HUDEP-2 (cell line): ENCODE data around the gene DIP2C.

Experiments used
- DNase-seq, 76 experiments: peaks; one replicate each; lab custom pipeline; 2025; ENCODE audit not compliant: unreplicated experiment in 76 of 76; lab: John Stamatoyannopoulos, UW

The DIP2C gene

DNA sequence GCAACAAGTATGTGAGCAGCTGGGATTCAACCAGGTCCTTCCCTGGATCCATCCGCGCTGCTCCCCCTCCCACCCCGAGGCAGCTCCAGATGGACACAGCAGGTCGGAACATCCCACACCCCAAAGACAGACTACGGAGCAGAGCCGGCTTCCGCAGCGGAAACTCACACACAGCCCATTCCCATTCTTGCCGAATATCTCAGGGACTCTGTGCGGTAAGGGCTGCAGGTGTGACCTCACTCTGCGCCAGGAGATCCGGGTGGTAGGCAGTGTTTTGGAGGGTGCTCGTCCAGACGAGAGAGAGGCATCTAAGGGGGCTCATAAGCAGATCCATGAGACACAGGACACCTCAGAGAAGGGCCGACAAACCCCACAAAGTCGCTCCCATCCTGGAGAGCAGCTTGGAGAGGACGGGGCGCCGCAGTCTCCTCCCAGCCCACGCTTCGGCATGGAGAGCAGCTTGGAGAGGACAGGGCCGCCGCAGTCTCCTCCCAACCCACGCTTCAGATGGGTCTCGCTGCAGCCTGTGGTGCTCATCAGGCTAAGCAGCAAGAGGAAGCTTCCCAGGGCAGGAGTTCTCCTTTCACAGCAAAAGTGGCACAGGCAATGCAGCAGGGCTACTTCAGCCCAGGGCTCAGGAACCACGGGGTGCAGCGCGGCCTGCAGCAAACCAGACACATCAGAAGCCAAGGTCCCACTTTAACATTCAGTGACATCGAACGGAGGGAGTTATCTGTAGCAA lies 179.9 kb downstream of the DIP2C start:
- no peak for DNase-seq

DNA sequence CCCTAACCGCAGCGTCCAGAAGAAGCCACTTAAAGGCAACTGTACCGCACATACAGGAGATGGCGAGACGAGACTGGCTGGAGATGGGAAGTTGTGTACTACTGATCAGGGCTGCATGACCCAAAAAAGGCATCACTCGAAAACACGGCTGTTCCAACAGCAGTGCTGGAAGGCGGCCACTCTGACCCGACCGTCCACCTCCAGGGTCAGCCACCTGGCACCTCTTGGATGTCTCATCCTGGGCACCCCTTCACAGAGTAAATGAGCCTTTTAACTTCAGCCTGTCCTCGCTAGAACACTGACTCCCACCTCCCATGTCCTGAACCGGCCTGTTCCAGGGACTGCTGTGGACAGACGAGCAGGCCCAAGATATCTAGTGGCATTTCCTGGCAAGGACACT lies 180.7 kb downstream of the DIP2C start:
- DNase-seq, result no peak

GRCh38 chr10:507908-508444 lies 181.5 kb downstream of the DIP2C start:
- no peak for DNase-seq

DNA sequence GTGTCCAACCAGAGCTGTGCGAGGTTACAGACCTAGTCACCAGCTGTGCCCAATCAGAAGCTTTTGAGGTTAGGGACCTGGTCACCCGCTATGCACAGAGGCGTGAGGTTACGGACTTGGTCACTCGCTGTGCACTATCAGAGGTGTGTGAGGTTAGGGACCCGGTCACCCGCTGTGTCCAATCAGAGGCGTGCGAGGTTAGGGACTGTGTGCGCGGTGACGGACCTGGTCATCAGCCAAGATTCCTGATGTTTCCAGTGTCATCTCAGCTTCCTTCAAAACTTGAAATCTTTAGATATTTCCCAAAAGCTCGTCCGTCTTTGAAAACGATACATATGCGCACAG lies 182.1 kb downstream of the DIP2C start:
- no peak for DNase-seq

DNA sequence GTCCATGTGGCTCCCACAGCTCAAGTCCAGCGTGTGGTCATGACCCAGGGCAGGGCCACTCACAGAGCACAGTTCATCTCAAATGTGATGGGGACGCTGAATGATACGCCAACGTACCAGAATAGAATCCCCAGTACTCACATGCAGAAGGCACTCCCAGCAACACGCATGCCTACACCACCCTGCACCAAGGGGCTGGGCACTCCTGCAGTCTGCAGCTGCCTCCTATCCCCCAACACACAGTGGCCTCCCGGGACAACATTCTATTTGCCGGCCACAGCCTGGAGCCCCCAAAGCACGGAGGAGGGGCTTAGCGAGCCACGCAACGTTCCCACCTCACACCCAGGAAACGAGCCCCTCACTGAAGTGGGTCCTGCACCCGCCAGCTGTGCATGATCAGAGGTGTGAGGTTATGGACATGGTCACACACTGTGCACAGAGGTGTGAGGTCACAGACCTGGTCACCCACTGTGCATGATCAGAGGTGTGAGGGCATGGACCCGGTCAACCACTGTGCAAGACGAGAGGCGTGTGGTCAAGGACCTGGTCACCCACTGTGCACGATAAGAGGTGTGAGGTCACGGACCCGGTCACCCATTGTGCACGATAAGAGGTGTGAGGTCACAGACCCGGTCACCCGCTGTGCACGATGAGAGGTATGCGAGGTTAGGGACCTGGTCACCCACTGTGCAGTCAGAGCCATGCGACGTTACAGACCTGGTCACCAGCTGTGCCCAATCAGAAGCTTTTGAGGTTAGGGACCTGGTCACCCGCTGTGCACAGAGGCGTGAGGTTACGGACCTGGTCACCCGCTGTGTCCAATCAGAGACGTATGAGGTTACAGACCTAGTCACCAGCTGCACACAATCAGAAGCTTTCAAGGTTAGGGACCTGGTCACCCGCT lies 182.8 kb downstream of the DIP2C start:
- DNase-seq, result no peak

DNA sequence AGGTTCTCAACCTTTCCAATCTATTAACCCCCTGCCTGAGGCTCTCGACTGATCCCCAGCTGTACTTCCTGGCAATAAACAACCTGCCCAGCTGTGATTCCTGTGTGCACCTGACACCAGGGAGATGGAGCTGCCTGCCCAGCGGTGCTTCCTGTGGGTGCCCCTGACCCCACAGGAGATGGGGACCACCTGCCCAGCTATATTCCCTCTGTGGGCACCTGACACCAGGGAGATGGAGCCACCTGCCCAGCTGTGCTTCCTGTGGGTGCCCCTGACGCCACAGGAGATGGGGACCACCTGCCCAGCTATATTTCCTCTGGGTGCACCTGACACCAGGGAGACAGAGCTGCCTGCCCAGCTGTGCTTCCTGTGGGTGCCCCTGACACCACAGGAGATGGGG lies 184.0 kb downstream of the DIP2C start:
- DNase-seq, result no peak

- no peak for DNase-seq
These were observed 184.7 kb downstream of the DIP2C start for GRCh38 chr10:504806-505205.

GRCh38 chr10:504121-504611 lies 185.3 kb downstream of the DIP2C start:
- DNase-seq, result no peak

- DNase-seq, result no peak
These were observed 187.9 kb downstream of the DIP2C start for GRCh38 chr10:501596-501995.

DNA sequence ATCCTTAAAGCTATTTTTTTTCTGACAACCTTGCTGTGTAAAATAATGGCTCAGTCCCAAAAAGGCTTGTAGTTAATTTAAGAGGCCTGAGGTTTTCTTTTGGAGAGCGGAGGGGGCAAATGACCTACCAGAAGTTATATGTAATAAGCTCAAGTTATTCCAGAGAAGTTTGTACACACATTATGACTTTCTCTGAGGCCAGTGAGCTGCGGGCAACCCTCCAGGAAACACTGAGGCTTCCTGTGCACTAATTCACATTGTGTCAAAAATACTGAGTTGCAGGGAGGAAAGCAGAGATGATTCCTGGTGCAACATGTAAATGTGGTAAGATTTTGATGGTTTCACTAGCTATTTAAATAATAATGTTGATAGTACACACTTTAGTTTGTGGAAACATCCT lies 188.6 kb downstream of the DIP2C start:
- no peak for DNase-seq

DNA sequence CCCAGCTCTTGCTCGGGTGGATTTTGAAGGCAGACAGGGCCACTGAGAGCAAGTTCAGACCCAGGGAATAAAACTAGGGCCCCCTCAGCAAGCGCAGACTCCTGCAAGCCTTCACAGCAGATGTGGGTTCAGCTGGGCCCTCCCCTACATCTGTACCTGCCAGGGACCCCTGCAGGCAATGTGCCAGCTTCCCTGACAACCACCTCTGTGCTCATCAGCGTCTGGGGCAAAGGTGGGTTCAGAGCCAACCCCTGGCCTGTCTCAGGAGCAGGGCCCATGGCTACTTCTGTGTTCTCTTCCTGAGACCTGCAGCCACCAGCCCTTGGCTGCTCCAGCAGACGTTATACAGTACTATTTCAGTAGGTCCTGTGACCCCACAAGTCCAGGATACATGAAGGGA lies 189.5 kb downstream of the DIP2C start:
- no peak for DNase-seq

- DNase-seq, result no peak
These were observed 190.6 kb downstream of the DIP2C start for GRCh38 chr10:498760-499435.

GRCh38 chr10:497898-498451 lies 191.5 kb downstream of the DIP2C start:
- no peak for DNase-seq

- DNase-seq, result no peak
These were observed 192.2 kb downstream of the DIP2C start for GRCh38 chr10:497289-497688.

DNA sequence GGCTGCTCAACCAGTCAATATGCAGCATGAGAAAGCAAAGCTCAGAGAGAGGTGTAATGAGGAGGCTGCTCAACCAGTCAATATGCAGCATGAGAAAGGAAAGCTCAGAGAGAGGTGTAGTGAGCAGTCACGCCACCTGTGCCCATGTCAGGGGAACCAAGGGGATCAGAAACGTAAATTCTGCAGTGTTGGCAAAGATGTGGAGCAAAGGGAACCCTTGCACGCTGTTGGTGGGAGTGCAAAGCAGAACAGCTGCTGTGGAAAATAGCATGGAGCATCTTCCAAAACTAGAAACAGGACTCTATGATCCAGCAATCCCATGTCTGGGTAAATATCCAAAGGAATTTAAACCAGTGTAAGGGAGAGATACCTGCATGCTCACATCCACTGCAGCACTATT lies 194.9 kb downstream of the DIP2C start:
- no peak for DNase-seq

- DNase-seq, result no peak
These were observed 195.3 kb downstream of the DIP2C start for GRCh38 chr10:494149-494542.

DNA sequence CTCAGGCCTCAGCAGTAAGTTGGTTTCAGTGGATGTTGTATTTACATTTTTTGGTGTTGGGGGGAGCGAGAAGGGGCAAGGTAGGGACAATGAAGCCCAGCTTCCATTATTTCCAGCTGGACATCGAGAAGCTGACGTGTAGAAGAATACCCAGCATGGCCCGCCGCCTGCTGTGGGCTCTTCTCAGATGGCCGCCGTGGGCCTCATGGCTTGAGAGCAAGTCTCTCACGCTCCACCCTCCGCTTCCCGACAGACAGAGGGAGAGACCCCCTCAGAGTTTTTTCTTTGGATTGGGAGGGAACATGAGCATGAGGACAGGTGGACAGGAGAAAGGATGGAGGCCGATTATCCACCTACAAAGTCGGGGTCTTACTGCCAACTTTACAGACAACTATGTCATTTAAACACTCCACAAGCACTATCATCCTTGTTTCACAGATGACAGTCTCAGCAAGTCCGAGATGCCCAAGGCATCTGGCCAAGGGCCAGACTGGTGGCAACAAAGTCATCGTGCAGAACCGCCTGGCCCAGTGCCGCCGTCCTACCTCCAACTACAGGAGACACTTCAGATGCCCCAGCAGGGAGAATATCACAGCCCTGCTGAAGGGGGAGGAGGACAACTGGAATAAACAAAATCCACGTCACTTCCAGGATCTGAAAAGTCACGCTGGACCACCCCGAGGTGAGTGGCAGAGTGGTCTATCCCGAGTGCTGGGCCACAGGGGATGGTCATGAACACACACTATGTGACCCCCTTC lies 195.9 kb downstream of the DIP2C start:
- no peak for DNase-seq

DNA sequence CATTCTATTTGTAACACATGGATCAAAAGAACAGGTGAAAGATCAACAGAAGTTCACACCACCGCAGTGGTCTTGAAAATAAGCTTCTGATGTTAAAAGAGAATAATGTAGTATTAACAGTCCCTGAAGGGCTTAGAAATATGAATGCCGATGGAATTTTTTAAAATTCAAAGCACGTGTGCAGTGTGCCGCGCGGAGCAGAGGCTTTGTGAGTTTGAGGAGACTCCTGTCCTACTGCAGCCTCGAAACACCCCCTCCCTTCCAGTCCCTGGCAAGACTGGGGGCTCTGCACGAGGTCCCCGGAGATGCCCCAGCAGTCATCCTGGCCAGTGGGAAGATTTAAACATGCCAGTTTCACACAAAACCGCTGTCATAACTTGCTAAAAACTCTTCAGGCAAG lies 196.6 kb downstream of the DIP2C start:
- no peak for DNase-seq

GRCh38 chr10:491667-492424 lies 197.6 kb downstream of the DIP2C start:
- DNase-seq, result no peak
